ENCODE data around the gene BTBD16. TPM values are rescaled to one million over a fixed set of nuclear protein-coding genes. Genes with fewer than 3 reads are reported as not detected.

The BTBD16 gene
- total RNA-seq, 4 donors from 2014 or later: not detected

- DNase-seq: no peak
- Histone ChIP-seq H3K9me3 (no peaks in the 10 kb centered on the region), H3K4me3 (no peak overlapping the region), H3K36me3 (no peaks in the 10 kb centered on the region), H3K4me1 (peaks cover 5 to 42% (median 22%) of the 10 kb centered on the region in 4 donors), H3K27ac (no peak overlapping the region), H3K27me3 (no peaks in the 10 kb centered on the region)
- 89% methylated on average over 2 of the region's 2 CpGs; no CpG with 5 or more reads in 1 of the 2 donors for WGBS, 2 donors (ENCODE audit: low coverage in 1 of 2)
- TF ChIP-seq POLR2A (IDR thresholded peaks at IDR 0.05): no peak
- no peak for TF ChIP-seq CTCF (IDR thresholded peaks at IDR 0.05)
- no peak for TF ChIP-seq POLR2AphosphoS5 (IDR thresholded peaks at IDR 0.05)
- TF ChIP-seq EP300 (IDR thresholded peaks at IDR 0.05; ENCODE audit: low read depth): no peak
- in situ Hi-C loops (cut with MboI; ENCODE audit: low pct_ligation_motif_present in 1 of 4, low pct_unique_long_range_greater_than_20kb in 1 of 4, low sequenced_read_pairs in 3 of 4): no loop called here
- intact Hi-C loops (cut with DNase I; ENCODE audit: low total_unique reads): no loop called here
Observed at GRCh38 chr10:122387572-122387971, 116.5 kb downstream of the BTBD16 start.

Small RNA genes within 50 kb of the gene (small RNA-seq; reads per million reads assigned to genes)
- 0 reads per million in 4 donors for gene RNU6-728P

Other genes starting within 250 kb of the BTBD16 start
- 10 to 100 TPM; 10.7 to 40.3 (median 28.9) TPM for gene PLEKHA1, start 103.4 kb downstream of the BTBD16 start, total RNA-seq
- not detected for gene ARMS2, start 183.4 kb downstream of the BTBD16 start, total RNA-seq
- 100 to 1,000 TPM in 1 of 4 donors, 10 to 100 TPM in 2, 1 to 10 TPM in 1; 7.9 to 103 (median 31.2) TPM for gene HTRA1, start 190.3 kb downstream of the BTBD16 start, total RNA-seq

Data from transverse colon (tissue), 4 donors.